ENCODE data around the gene ZNF280B. TPM values are rescaled to one million over a fixed set of nuclear protein-coding genes. Genes with fewer than 3 reads are reported as not detected.
"Not testable (repeated sequence)": the region's sequence is repeated elsewhere in the genome, so short reads cannot be mapped to it uniquely, and the experiment has no call there.

Gene ZNF280B
- total and polyA plus RNA-seq, 2 experiments from 2014 or later: 5.5 to 6.7 TPM

DNA sequence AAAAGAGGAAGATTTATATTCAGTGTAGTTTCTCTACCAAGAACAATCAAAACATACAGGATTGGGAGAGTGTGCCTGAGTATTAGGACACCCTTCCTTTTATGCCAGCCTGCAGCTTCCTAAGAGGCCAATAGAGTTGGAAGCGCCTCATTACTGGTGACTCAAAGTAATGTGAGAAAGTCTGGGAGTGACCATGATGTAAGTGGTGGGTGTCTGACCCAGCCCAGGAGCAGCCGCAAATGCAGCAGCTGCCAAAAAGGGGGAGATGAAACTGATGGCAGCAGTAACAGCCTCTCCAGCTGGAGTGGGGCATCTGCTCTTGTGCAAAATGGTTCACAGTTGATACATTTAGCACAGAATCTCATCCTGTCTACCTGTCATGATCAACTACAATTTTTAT is 62.0 kb downstream of the ZNF280B start (continued):
- TF ChIP-seq, protein P1, sequence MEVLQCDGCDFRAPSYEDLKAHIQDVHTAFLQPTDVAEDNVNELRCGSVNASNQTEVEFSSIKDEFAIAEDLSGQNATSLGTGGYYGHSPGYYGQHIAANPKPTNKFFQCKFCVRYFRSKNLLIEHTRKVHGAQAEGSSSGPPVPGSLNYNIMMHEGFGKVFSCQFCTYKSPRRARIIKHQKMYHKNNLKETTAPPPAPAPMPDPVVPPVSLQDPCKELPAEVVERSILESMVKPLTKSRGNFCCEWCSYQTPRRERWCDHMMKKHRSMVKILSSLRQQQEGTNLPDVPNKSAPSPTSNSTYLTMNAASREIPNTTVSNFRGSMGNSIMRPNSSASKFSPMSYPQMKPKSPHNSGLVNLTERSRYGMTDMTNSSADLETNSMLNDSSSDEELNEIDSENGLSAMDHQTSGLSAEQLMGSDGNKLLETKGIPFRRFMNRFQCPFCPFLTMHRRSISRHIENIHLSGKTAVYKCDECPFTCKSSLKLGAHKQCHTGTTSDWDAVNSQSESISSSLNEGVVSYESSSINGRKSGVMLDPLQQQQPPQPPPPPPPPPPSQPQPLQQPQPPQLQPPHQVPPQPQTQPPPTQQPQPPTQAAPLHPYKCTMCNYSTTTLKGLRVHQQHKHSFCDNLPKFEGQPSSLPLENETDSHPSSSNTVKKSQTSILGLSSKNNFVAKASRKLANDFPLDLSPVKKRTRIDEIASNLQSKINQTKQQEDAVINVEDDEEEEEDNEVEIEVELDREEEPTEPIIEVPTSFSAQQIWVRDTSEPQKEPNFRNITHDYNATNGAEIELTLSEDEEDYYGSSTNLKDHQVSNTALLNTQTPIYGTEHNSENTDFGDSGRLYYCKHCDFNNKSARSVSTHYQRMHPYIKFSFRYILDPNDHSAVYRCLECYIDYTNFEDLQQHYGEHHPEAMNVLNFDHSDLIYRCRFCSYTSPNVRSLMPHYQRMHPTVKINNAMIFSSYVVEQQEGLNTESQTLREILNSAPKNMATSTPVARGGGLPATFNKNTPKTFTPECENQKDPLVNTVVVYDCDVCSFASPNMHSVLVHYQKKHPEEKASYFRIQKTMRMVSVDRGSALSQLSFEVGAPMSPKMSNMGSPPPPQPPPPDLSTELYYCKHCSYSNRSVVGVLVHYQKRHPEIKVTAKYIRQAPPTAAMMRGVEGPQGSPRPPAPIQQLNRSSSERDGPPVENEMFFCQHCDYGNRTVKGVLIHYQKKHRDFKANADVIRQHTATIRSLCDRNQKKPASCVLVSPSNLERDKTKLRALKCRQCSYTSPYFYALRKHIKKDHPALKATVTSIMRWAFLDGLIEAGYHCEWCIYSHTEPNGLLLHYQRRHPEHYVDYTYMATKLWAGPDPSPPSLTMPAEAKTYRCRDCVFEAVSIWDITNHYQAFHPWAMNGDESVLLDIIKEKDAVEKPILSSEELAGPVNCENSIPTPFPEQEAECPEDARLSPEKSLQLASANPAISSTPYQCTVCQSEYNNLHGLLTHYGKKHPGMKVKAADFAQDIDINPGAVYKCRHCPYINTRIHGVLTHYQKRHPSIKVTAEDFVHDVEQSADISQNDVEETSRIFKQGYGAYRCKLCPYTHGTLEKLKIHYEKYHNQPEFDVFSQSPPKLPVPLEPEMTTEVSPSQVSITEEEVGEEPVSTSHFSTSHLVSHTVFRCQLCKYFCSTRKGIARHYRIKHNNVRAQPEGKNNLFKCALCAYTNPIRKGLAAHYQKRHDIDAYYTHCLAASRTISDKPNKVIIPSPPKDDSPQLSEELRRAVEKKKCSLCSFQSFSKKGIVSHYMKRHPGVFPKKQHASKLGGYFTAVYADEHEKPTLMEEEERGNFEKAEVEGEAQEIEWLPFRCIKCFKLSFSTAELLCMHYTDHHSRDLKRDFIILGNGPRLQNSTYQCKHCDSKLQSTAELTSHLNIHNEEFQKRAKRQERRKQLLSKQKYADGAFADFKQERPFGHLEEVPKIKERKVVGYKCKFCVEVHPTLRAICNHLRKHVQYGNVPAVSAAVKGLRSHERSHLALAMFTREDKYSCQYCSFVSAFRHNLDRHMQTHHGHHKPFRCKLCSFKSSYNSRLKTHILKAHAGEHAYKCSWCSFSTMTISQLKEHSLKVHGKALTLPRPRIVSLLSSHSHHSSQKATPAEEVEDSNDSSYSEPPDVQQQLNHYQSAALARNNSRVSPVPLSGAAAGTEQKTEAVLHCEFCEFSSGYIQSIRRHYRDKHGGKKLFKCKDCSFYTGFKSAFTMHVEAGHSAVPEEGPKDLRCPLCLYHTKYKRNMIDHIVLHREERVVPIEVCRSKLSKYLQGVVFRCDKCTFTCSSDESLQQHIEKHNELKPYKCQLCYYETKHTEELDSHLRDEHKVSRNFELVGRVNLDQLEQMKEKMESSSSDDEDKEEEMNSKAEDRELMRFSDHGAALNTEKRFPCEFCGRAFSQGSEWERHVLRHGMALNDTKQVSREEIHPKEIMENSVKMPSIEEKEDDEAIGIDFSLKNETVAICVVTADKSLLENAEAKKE (CRISPR knock-in tag; IDR thresholded peaks at IDR 0.05): no peak
- TF ChIP-seq, protein P2, sequence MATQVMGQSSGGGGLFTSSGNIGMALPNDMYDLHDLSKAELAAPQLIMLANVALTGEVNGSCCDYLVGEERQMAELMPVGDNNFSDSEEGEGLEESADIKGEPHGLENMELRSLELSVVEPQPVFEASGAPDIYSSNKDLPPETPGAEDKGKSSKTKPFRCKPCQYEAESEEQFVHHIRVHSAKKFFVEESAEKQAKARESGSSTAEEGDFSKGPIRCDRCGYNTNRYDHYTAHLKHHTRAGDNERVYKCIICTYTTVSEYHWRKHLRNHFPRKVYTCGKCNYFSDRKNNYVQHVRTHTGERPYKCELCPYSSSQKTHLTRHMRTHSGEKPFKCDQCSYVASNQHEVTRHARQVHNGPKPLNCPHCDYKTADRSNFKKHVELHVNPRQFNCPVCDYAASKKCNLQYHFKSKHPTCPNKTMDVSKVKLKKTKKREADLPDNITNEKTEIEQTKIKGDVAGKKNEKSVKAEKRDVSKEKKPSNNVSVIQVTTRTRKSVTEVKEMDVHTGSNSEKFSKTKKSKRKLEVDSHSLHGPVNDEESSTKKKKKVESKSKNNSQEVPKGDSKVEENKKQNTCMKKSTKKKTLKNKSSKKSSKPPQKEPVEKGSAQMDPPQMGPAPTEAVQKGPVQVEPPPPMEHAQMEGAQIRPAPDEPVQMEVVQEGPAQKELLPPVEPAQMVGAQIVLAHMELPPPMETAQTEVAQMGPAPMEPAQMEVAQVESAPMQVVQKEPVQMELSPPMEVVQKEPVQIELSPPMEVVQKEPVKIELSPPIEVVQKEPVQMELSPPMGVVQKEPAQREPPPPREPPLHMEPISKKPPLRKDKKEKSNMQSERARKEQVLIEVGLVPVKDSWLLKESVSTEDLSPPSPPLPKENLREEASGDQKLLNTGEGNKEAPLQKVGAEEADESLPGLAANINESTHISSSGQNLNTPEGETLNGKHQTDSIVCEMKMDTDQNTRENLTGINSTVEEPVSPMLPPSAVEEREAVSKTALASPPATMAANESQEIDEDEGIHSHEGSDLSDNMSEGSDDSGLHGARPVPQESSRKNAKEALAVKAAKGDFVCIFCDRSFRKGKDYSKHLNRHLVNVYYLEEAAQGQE (IDR thresholded peaks at IDR 0.05; ENCODE audit: unreplicated experiment): no peak
- TF ChIP-seq, protein P3, sequence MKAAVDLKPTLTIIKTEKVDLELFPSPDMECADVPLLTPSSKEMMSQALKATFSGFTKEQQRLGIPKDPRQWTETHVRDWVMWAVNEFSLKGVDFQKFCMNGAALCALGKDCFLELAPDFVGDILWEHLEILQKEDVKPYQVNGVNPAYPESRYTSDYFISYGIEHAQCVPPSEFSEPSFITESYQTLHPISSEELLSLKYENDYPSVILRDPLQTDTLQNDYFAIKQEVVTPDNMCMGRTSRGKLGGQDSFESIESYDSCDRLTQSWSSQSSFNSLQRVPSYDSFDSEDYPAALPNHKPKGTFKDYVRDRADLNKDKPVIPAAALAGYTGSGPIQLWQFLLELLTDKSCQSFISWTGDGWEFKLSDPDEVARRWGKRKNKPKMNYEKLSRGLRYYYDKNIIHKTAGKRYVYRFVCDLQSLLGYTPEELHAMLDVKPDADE (IDR thresholded peaks at IDR 0.05): no peak
- TF ChIP-seq, protein P4, sequence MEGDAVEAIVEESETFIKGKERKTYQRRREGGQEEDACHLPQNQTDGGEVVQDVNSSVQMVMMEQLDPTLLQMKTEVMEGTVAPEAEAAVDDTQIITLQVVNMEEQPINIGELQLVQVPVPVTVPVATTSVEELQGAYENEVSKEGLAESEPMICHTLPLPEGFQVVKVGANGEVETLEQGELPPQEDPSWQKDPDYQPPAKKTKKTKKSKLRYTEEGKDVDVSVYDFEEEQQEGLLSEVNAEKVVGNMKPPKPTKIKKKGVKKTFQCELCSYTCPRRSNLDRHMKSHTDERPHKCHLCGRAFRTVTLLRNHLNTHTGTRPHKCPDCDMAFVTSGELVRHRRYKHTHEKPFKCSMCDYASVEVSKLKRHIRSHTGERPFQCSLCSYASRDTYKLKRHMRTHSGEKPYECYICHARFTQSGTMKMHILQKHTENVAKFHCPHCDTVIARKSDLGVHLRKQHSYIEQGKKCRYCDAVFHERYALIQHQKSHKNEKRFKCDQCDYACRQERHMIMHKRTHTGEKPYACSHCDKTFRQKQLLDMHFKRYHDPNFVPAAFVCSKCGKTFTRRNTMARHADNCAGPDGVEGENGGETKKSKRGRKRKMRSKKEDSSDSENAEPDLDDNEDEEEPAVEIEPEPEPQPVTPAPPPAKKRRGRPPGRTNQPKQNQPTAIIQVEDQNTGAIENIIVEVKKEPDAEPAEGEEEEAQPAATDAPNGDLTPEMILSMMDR (conservative IDR thresholded peaks at IDR 0.05; ENCODE audit: low read depth in 2 of 2): no peak
- TF ChIP-seq NANOG (IDR thresholded peaks at IDR 0.05; ENCODE audit: borderline replicate concordance) (no peak), EZH2 (IDR thresholded peaks at IDR 0.05; ENCODE audit: low read depth, unreplicated experiment) (no peak), CREB1 (CRISPR knock-in tag; IDR thresholded peaks at IDR 0.05; ENCODE audit: low read depth) (no peak)

DNA sequence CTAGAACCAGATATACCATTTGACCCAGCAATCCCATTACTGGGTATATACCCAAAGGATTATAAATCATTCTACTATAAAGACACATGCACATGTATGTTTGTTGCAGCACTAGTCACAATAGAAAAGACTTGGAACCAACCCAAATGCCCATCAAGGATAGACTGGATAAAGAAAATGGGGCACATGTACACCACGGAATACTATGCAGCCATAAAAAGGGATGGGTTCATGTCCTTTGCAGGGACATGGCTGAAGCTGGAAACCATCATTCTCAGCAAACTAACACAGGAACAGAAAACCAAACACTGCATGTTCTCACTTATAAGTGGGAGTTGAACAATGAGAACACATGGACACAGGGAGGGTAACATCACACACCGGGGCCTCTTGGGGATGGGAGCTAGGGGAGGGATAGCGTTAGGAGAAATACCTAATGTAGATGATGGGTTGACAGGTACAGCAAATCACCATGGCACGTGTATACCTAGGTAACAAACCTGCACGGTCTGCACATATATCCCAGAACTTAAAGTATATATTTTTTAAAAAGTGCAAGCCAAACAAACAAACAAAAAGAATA is 64.4 kb downstream of the ZNF280B start:
- H3K4me3 ChIP-seq; H3K79me2 ChIP-seq (replicated peaks; ENCODE audit: insufficient read depth); H3K4me1 Mint-ChIP-seq; DNase-seq (ENCODE audit: low spot score); H4K20me1 ChIP-seq (replicated peaks; ENCODE audit: insufficient read depth); H2AFZ ChIP-seq; H3K27ac ChIP-seq (ENCODE audit: low read depth); ATAC-seq; H3K4me2 ChIP-seq; H3K36me3 ChIP-seq (ENCODE audit: insufficient read depth); H3K4me3 Mint-ChIP-seq; H3K27ac Mint-ChIP-seq; H3K4me1 ChIP-seq (ENCODE audit: insufficient read depth); H3F3A ChIP-seq (replicated peaks; ENCODE audit: low read depth); H3K9me2 ChIP-seq (ENCODE audit: insufficient read depth): not testable (repeated sequence)
- H3K27me3 Mint-ChIP-seq (ENCODE audit: insufficient read depth, low read depth, poor library complexity): peaks cover 89% of the 10 kb centered on the region
- H3K27me3 ChIP-seq (ENCODE audit: insufficient read depth): peaks cover 100% of the 10 kb centered on the region
- H3K9me3 Mint-ChIP-seq: peaks cover 43% of the 10 kb centered on the region
- peaks cover 12% of the 10 kb centered on the region; the same call in 2 of the 3 replicates for H3K36me3 Mint-ChIP-seq (ENCODE audit: low read depth)

Measured in GM23338 (cell line).